A549 (cell line): ENCODE measurements around the gene TMED9. TPM values are rescaled to one million over a fixed set of nuclear protein-coding genes. Genes with fewer than 3 reads are reported as not detected.

Experiments used
- ATAC-seq, 2 experiments: fragments of 200-7000 bp in 1 of 2; fragments of >200 bp in 1 of 2; cut with Nextera tagmentation in 1 of 2; cut with Tn5 transposase in 1 of 2; 3 replicates each; pipeline versions ENCODE4 v1.8.0 to v1.9.1; 2018 to 2020; ENCODE audit warnings: mild to moderate bottlenecking in 1 of 2, moderate library complexity in 1 of 2
- CTCF ChIA-PET: fragments of 300-600 bp; sonication (Branson Sonifier 250); formaldehyde crosslinking; extraction: SDS; loops from one replicate; lab custom pipeline; 2021; ENCODE audit warnings: antibody characterized with exemption, inconsistent platforms; lab: Yijun Ruan, JAX
- POLR2A ChIA-PET: fragments of 350-600 bp; formaldehyde crosslinking; extraction: SDS; loops from one replicate; lab custom pipeline; 2021; ENCODE audit warnings: antibody characterized with exemption, inconsistent platforms; lab: Yijun Ruan, JAX
- DNase-seq, 2 experiments: peaks; one replicate each; pipeline versions ENCODE4 v3.0.0 to v3.0.0-alpha.2; 2011 to 2016; ENCODE audit warnings: low read depth in 1 of 2, low spot score in 1 of 2
- FAIRE-seq: peaks from 2 replicates; lab custom pipeline; 2011; peaks lifted over from hg19 to GRCh38; lab: Jason Lieb, UNC
- H3K27ac ChIP-seq, 2 experiments: fragments of >200 bp; sonication (Bioruptor Twin); formaldehyde crosslinking; 3 replicates each; pipeline ENCODE4 v1.5.1; 2016 to 2017
- H3K4me1 ChIP-seq: fragments of >200 bp; sonication (Bioruptor Twin); formaldehyde crosslinking; 3 replicates; pipeline ENCODE4 v1.6.1; 2016
- H3K4me2 ChIP-seq: fragments of >200 bp; sonication (Bioruptor Twin); formaldehyde crosslinking; 3 replicates; pipeline ENCODE4 v1.6.1; 2016
- H3K4me3 ChIP-seq: fragments of >200 bp; sonication (Bioruptor Twin); formaldehyde crosslinking; 3 replicates; pipeline ENCODE4 v1.5.1; 2016
- H3K9me3 ChIP-seq: fragments of >200 bp; sonication (Bioruptor Twin); formaldehyde crosslinking; 3 replicates; pipeline ENCODE4 v1.6.1; 2016
- BCL3 ChIP-seq: fragments of >200 bp; sonication (Bioruptor Twin); formaldehyde crosslinking; IDR thresholded peaks from 3 replicates; pipeline ENCODE4 v1.6.1; 2016
- CBX8 ChIP-seq: fragments of 200-600 bp; sonication (generic); IDR thresholded peaks from 2 replicates; pipeline ENCODE4 v1.6.1; 2016
- EHF ChIP-seq: fragments of 250-450 bp; sonication (Bioruptor Pico); IDR thresholded peaks from 2 replicates; pipeline ENCODE4 v1.5.0; 2020; ENCODE audit warnings: mild to moderate bottlenecking
- EHMT2 ChIP-seq: fragments of 200-600 bp; sonication (generic); IDR thresholded peaks from 2 replicates; pipeline ENCODE4 v1.6.1; 2016; ENCODE audit warnings: antibody characterized with exemption, low read depth, mild to moderate bottlenecking, moderate library complexity
- FOSL2 ChIP-seq, 2 experiments: fragments of 450-650 bp in 1 of 2; fragments of >200 bp in 1 of 2; sonication (Bioruptor Twin) in 1 of 2; formaldehyde crosslinking; IDR thresholded peaks; 2 replicates each; pipeline versions ENCODE4 v1.5.0 to v1.6.1; 2016 to 2020; ENCODE audit warnings: mild to moderate bottlenecking in 1 of 2, moderate library complexity in 1 of 2
- FOXS1 ChIP-seq: fragments of 250-450 bp; sonication (Bioruptor Pico); IDR thresholded peaks from 2 replicates; pipeline ENCODE4 v1.5.0; 2020; ENCODE audit warnings: mild to moderate bottlenecking, moderate library complexity
- HDAC2 ChIP-seq: fragments of 200-600 bp; sonication (generic); IDR thresholded peaks from 2 replicates; pipeline ENCODE4 v1.6.1; 2016
- HOXA7 ChIP-seq: fragments of 250-450 bp; sonication (Bioruptor Pico); IDR thresholded peaks from 2 replicates; pipeline ENCODE4 v1.5.0; 2020; ENCODE audit warnings: mild to moderate bottlenecking, moderate library complexity
- HOXB13 ChIP-seq: fragments of 250-450 bp; sonication (Bioruptor Pico); IDR thresholded peaks from 2 replicates; pipeline ENCODE4 v1.5.0; 2020; ENCODE audit warnings: low read depth, mild to moderate bottlenecking, moderate library complexity
- HOXB5 ChIP-seq: fragments of 250-450 bp; sonication (Bioruptor Pico); IDR thresholded peaks from 2 replicates; pipeline ENCODE4 v1.5.0; 2020; ENCODE audit warnings: mild to moderate bottlenecking, moderate library complexity
- JUN ChIP-seq, 2 experiments: fragments of >200 bp; sonication (Bioruptor Twin); formaldehyde crosslinking; IDR thresholded peaks; 2 replicates in 1 of 2; 3 replicates in 1 of 2; pipeline ENCODE4 v1.6.1; 2016 to 2017
- KDM1A ChIP-seq: fragments of 200-600 bp; sonication (generic); IDR thresholded peaks from 2 replicates; pipeline ENCODE4 v1.6.1; 2016; ENCODE audit warnings: low read depth, mild to moderate bottlenecking
- MAX ChIP-seq: IDR thresholded peaks from 2 replicates; pipeline ENCODE4 v1.6.1; 2012
- NR3C1 ChIP-seq: fragments of >200 bp; sonication (Bioruptor Twin); formaldehyde crosslinking; IDR thresholded peaks from 3 replicates; pipeline ENCODE4 v1.6.1; 2017
- PBX3 ChIP-seq: IDR thresholded peaks from 2 replicates; pipeline ENCODE4 v1.6.1; 2012
- POLR2A ChIP-seq: IDR thresholded peaks from 2 replicates; pipeline ENCODE4 v1.6.1; 2012; ENCODE audit warnings: mild to moderate bottlenecking, low read length
- RNF2 ChIP-seq: fragments of 200-600 bp; sonication (generic); IDR thresholded peaks from 2 replicates; pipeline ENCODE4 v1.6.1; 2016; ENCODE audit warnings: low read depth, mild to moderate bottlenecking, antibody characterized with exemption, moderate library complexity, borderline replicate concordance
- SMC3 ChIP-seq: fragments of >200 bp; sonication (Bioruptor Twin); formaldehyde crosslinking; IDR thresholded peaks from 3 replicates; pipeline ENCODE4 v1.6.1; 2018; ENCODE audit warnings: inconsistent platforms
- TFCP2L1 ChIP-seq: fragments of 250-450 bp; sonication (Bioruptor Pico); IDR thresholded peaks from 2 replicates; pipeline ENCODE4 v1.5.0; 2021; ENCODE audit warnings: mild to moderate bottlenecking
- TP53 ChIP-seq: fragments of 250-450 bp; sonication (Bioruptor Pico); IDR thresholded peaks from 2 replicates; pipeline ENCODE4 v1.5.0; 2021; ENCODE audit warnings: mild to moderate bottlenecking, moderate library complexity
- USF2 ChIP-seq: fragments of 450-650 bp; IDR thresholded peaks from 2 replicates; pipeline ENCODE4 v1.6.1; 2014; ENCODE audit warnings: antibody characterized with exemption
- WGBS: methylation state at CpG from one replicate; pipeline ENCODE4 v1.1.6; 2017; ENCODE audit errors: missing lambda C conversion rate; 5-methylcytosine and 5-hydroxymethylcytosine counted together
- polyA plus RNA-seq, 4 experiments: library from polyadenylated mRNA; depleted of rRNA in 3 of 4; stranded (reverse); fragments of >200 nt; fragmentation: RNase III in 1 of 4; extraction: RNeasy Plus Mini Kit Qiagen cat#74134 plus additional on column Dnase treatment in 1 of 4; gene quantifications; 2 replicates in 3 of 4; 3 replicates in 1 of 4; pipeline ENCODE4 v1.2.3, GENCODE V29; 2011 to 2017

Gene TMED9
- polyA plus RNA-seq, 2 of the 4 experiments (the other 2 are of a cell fraction), result 168 to 236 TPM

GRCh38 chr5:177604116-177604521 lies 12.1 kb downstream of the TMED9 start:
- Histone ChIP-seq H3K4me2 (no peak overlapping the region), H3K27ac (no peak overlapping the region), H3K4me1 (peaks cover 18% of the 10 kb centered on the region; the same call in 2 of the 3 replicates), H3K9me3 (no peaks in the 10 kb centered on the region), H3K4me3 (no peak overlapping the region)
- no peak for FAIRE-seq
- TF ChIP-seq KDM1A (no peak), TFCP2L1 (CRISPR knock-in tag) (no peak), NR3C1 (no peak), PBX3 (no peak), HOXB5 (no peak), JUN (IDR thresholded peaks at IDR 0.05) (no peak), USF2 (no peak), POLR2A (no peak), EHMT2 (no peak), FOSL2 (IDR thresholded peaks at IDR 0.05) (no peak), FOSL2 (CRISPR knock-in tag; IDR thresholded peaks at IDR 0.05) (no peak), HOXA7 (CRISPR knock-in tag) (no peak), HOXB13 (CRISPR knock-in tag) (no peak), BCL3 (no peak), MAX (no peak), HDAC2 (no peak), CBX8 (no peak), FOXS1 (CRISPR knock-in tag) (no peak), RNF2 (no peak)
- ATAC-seq, result no peak
- ChIA-PET CTCF (interaction anchor here (1.7 kb wide), 1 partner anchor 148 kb away, joined by 4 read pairs; no protein-coding TSS in a partner anchor), POLR2A (no interaction called here)
- no peak for DNase-seq
- 93% methylated on average over 21 of the region's 27 CpGs for whole genome bisulfite sequencing

GRCh38 chr5:177604656-177605055 lies 12.7 kb downstream of the TMED9 start:
- CTCF ChIA-PET, result interaction anchor here (0.5 kb wide), 1 partner anchor 119 kb away, joined by 3 read pairs; no protein-coding TSS in a partner anchor
- Histone ChIP-seq H3K27ac (no peak overlapping the region), H3K4me1 (peaks cover 18% of the 10 kb centered on the region; the same call in 2 of the 3 replicates), H3K4me2 (no peak overlapping the region), H3K4me3 (no peak overlapping the region), H3K9me3 (no peaks in the 10 kb centered on the region)
- FAIRE-seq, result no peak
- TF ChIP-seq TP53 (CRISPR knock-in tag), result no peak
- DNase-seq, result no peak
- POLR2A ChIA-PET, result no interaction called here
- 86% methylated on average over 5 of the region's 5 CpGs for WGBS
- no peak for ATAC-seq

GRCh38 chr5:177605078-177605477 lies 13.1 kb downstream of the TMED9 start:
- no peaks in the 10 kb centered on the region for H3K9me3 ChIP-seq
- POLR2A ChIA-PET, result no interaction called here
- no peak for DNase-seq
- no peak overlapping the region for H3K4me2 ChIP-seq
- WGBS, result 72% methylated on average over 5 of the region's 5 CpGs
- no peak overlapping the region for H3K27ac ChIP-seq
- ATAC-seq, result no peak
- H3K4me3 ChIP-seq, result no peak overlapping the region
- TF ChIP-seq SMC3 (no peak), EHF (no peak)
- FAIRE-seq, result no peak
- CTCF ChIA-PET, result interaction anchor here (0.5 kb wide), 1 partner anchor 119 kb away, joined by 3 read pairs; no protein-coding TSS in a partner anchor
- peaks cover 18% of the 10 kb centered on the region; the same call in 2 of the 3 replicates for H3K4me1 ChIP-seq
